HCT116 (cell line): Measurements from ENCODE around the gene IMPDH1. TPM values are rescaled to one million over a fixed set of nuclear protein-coding genes. Genes with fewer than 3 reads are reported as not detected.
A peak's percentile ranks its signal among the peaks of the same experiment; 100 is the strongest.

Experiments used
- ATAC-seq: fragments of 200-7000 bp; cut with Tn5 transposase; 2 replicates; pipeline ENCODE4 v1.9.1; 2020; ENCODE audit warnings: mild to moderate bottlenecking, moderate library complexity
- BruUV-seq: library from RNA; stranded (reverse); fragments of 400-500 nt; replicated peaks from 2 replicates; lab custom pipeline; 2021; lab: Mats Ljungman, UMichigan
- CTCF ChIA-PET: fragments of 300-600 bp; sonication (Branson Sonifier 250); formaldehyde crosslinking; loops from one replicate; lab custom pipeline; 2021; ENCODE audit warnings: antibody characterized with exemption; lab: Charles Lee
- POLR2A ChIA-PET: fragments of 300-600, 350-600 bp; sonication (Branson Sonifier 250); formaldehyde crosslinking; loops from one replicate; lab custom pipeline; 2021; ENCODE audit warnings: antibody characterized with exemption; lab: Charles Lee
- RAD21 ChIA-PET, 2 experiments: fragments of 300-600 bp; sonication (Branson Sonifier 250); formaldehyde crosslinking; loops; one replicate each; lab custom pipeline; 2023; ENCODE audit warnings: low total read pairs in 2 of 2; ENCODE audit not compliant: uncharacterized antibody in 2 of 2, unreplicated experiment in 2 of 2, low non-redundant PET in 1 of 2; lab: Charles Lee
- DNase-seq: peaks from one replicate; pipeline ENCODE4 v3.0.0-alpha.2; 2010; ENCODE audit warnings: low read depth, low spot score
- H2AFZ ChIP-seq: fragments of 200-600 bp; shearing (Covaris generic), sonication (generic); 2 replicates; pipeline ENCODE4 v1.6.1; 2017; ENCODE audit warnings: low read depth, mixed run types, mixed read lengths, antibody characterized with exemption, low read length; ENCODE audit not compliant: poor library complexity, severe bottlenecking
- H3K27ac ChIP-seq: 2 replicates; pipeline ENCODE4 v1.5.1; 2012; ENCODE audit warnings: low read depth, low read length
- H3K27me3 ChIP-seq: fragments of 200-600 bp; sonication (generic); 2 replicates; pipeline ENCODE4 v1.6.1; 2016; ENCODE audit warnings: mixed run types, low read length, mixed read lengths; ENCODE audit not compliant: insufficient read depth
- H3K36me3 ChIP-seq, 2 experiments: fragments of 200-500 bp in 1 of 2; fragments of 200-600 bp in 1 of 2; sonication (Bioruptor generic) in 1 of 2; sonication (generic) in 1 of 2; 2 replicates each; pipeline versions ENCODE4 v1.5.1 to v1.6.1; 2014 to 2016; ENCODE audit warnings: low read length in 2 of 2, inconsistent platforms in 1 of 2, mixed read lengths in 1 of 2, mixed run types in 1 of 2; ENCODE audit not compliant: insufficient read depth in 2 of 2, control insufficient read depth in 1 of 2
- H3K4me1 ChIP-seq, 2 experiments: fragments of 200-600 bp in 1 of 2; sonication (generic) in 1 of 2; 2 replicates each; pipeline versions ENCODE4 v1.5.1 to v1.6.1; 2012 to 2017; ENCODE audit warnings: low read length in 2 of 2, inconsistent platforms in 1 of 2, mild to moderate bottlenecking in 1 of 2, mixed read lengths in 1 of 2, mixed run types in 1 of 2, moderate library complexity in 1 of 2; ENCODE audit not compliant: insufficient read depth in 2 of 2, control insufficient read depth in 1 of 2
- H3K4me2 ChIP-seq: fragments of 200-600 bp; sonication (generic); 2 replicates; pipeline ENCODE4 v1.6.1; 2017; ENCODE audit warnings: mixed run types, low read length, mixed read lengths
- H3K4me3 ChIP-seq, 2 experiments: fragments of 200-600 bp in 1 of 2; sonication (generic) in 1 of 2; replicated peaks in 1 of 2; 2 replicates each; pipeline ENCODE4 v1.5.1; 2011 to 2016; ENCODE audit warnings: low read length in 2 of 2, control low read depth in 1 of 2, low read depth in 1 of 2, mild to moderate bottlenecking in 1 of 2, mixed read lengths in 1 of 2, mixed run types in 1 of 2
- H3K79me2 ChIP-seq: fragments of 200-600 bp; sonication (generic); 2 replicates; pipeline ENCODE4 v1.6.1; 2017; ENCODE audit warnings: mild to moderate bottlenecking, mixed run types, low read length, moderate library complexity, mixed read lengths; ENCODE audit not compliant: insufficient read depth
- H3K9ac ChIP-seq: fragments of 200-600 bp; sonication (generic); 2 replicates; pipeline ENCODE4 v1.6.1; 2016; ENCODE audit warnings: low read length, mixed read lengths
- H3K9me2 ChIP-seq: fragments of 200-600 bp; sonication (generic), shearing (Covaris generic); 2 replicates; pipeline ENCODE4 v1.6.1; 2017; ENCODE audit warnings: mixed run types, mild to moderate bottlenecking, moderate library complexity; ENCODE audit not compliant: insufficient read depth
- H3K9me3 ChIP-seq, 2 experiments: fragments of 200-500 bp in 1 of 2; fragments of 200-600 bp in 1 of 2; sonication (Bioruptor generic) in 1 of 2; sonication (generic) in 1 of 2; 2 replicates each; pipeline ENCODE4 v1.6.1; 2014 to 2017; ENCODE audit warnings: low read length in 2 of 2, mixed read lengths in 2 of 2, inconsistent platforms in 1 of 2, low read depth in 1 of 2, mild to moderate bottlenecking in 1 of 2, mixed run types in 1 of 2, moderate library complexity in 1 of 2; ENCODE audit not compliant: control insufficient read depth in 1 of 2, insufficient read depth in 1 of 2
- H4K20me1 ChIP-seq: fragments of 200-600 bp; sonication (generic), shearing (Covaris generic); 2 replicates; pipeline ENCODE4 v1.6.1; 2017; ENCODE audit warnings: mixed run types, mild to moderate bottlenecking, moderate library complexity; ENCODE audit not compliant: insufficient read depth
- EZH2phosphoT487 ChIP-seq: fragments of 200-600 bp; IDR thresholded peaks from 2 replicates; pipeline ENCODE4 v1.6.1; 2018; ENCODE audit warnings: antibody characterized with exemption, borderline replicate concordance
- SP1 ChIP-seq: IDR thresholded peaks from 2 replicates; pipeline ENCODE4 v1.6.1; 2012; ENCODE audit warnings: low read depth
- intact Hi-C: fragments of 100-400 bp; cut with micrococcal nuclease; formaldehyde crosslinking; loops from 2 replicates; pipeline ENCODE4 v1.10.0; 2022
- total RNA-seq: library from RNA; stranded (reverse); gene quantifications from one replicate; pipeline ENCODE4 v1.2.1, GENCODE V29; 2021; ENCODE audit not compliant: unreplicated experiment
- TF ChIP-seq, protein P1 (sequence below), 3 experiments: fragments of 200-600 bp in 1 of 3; sonication (generic) in 1 of 3; IDR thresholded peaks in 2 of 3; conservative IDR thresholded peaks in 1 of 3; 2 replicates each; pipeline ENCODE4 v1.5.1; 2012 to 2017; ENCODE audit warnings: low read depth in 2 of 3, low read length in 2 of 3, antibody characterized with exemption in 1 of 3, borderline replicate concordance in 1 of 3, control low read depth in 1 of 3, mild to moderate bottlenecking in 1 of 3, mixed read lengths in 1 of 3, mixed run types in 1 of 3, moderate library complexity in 1 of 3; ENCODE audit not compliant: insufficient read depth in 1 of 3

IMPDH1 gene
- total RNA-seq, 1 experiment from 2014 or later: 98.2 TPM

DNA sequence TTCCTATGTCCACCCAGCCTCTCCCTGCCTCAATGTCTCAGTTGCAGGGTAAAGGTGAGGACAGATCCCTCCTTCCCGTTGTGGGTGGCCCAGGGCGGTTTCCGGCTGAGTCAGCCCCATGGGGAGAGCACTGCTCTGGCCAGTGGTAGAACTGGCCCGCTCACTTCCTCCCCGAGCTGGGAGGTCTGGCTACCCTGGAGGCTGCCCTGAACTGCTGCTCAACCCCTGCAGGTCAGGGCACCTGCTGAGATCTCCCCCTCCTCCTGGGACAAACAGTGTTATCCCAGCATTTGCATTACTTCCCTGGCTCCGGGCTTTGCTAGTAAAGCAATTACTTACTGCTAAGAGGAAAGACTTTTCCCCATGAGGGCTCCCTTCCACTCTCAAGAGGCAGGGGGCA, 21.4 kb upstream of the IMPDH1 start:
- H4K20me1 ChIP-seq: no peaks in the 10 kb centered on the region
- H3K4me1 ChIP-seq: peaks cover 0 to 14% of the 10 kb centered on the region in 2 experiments; a peak in 1 of 4 replicates
- intact Hi-C loops: no loop called here
- no peak overlapping the region for H3K4me3 ChIP-seq
- no TSS peak for BruUV-seq
- CTCF ChIA-PET: interaction anchor here (1.7 kb wide), 1 partner anchor 29 kb away, joined by 6 read pairs; no protein-coding TSS in a partner anchor
- H3K9me2 ChIP-seq: no peaks in the 10 kb centered on the region
- no peak overlapping the region for H3K9ac ChIP-seq
- H3K79me2 ChIP-seq: no peaks in the 10 kb centered on the region
- RAD21 ChIA-PET: no interaction called here
- H3K36me3 ChIP-seq: no peaks in the 10 kb centered on the region
- DNase-seq: no peak
- H2AFZ ChIP-seq: no peak overlapping the region
- peak overlapping the region; percentile 34; the same call in 1 of the 2 replicates for H3K4me2 ChIP-seq
- peak; percentile 56 for ATAC-seq
- no peak overlapping the region for H3K27ac ChIP-seq
- no peaks in the 10 kb centered on the region for H3K9me3 ChIP-seq
- TF ChIP-seq SP1 (peak; percentile 33; the same call in 1 of the 2 replicates), EZH2phosphoT487 (no peak)
- POLR2A ChIA-PET: no interaction called here
- no peaks in the 10 kb centered on the region for H3K27me3 ChIP-seq

GRCh38 chr7:128430207-128430606, 20.4 kb upstream of the IMPDH1 start:
- H3K27me3 ChIP-seq: no peaks in the 10 kb centered on the region
- ChIA-PET CTCF (interaction anchor here (1.2 kb wide), 1 partner anchor 31 kb away, joined by 3 read pairs; no protein-coding TSS in a partner anchor), POLR2A (no interaction called here), RAD21 (no interaction called here)
- no TSS peak for BruUV-seq
- no peak overlapping the region for H3K9ac ChIP-seq
- DNase-seq (no peak), ATAC-seq (no peak)
- H3K9me2 ChIP-seq: no peaks in the 10 kb centered on the region
- H3K4me2 ChIP-seq: no peak overlapping the region
- intact Hi-C loops: no loop called here
- H3K36me3 ChIP-seq: no peaks in the 10 kb centered on the region
- no peaks in the 10 kb centered on the region for H3K79me2 ChIP-seq
- H3K4me3 ChIP-seq: no peak overlapping the region
- H3K27ac ChIP-seq: no peak overlapping the region
- no peak overlapping the region for H2AFZ ChIP-seq
- no peaks in the 10 kb centered on the region for H4K20me1 ChIP-seq
- no peaks in the 10 kb centered on the region for H3K9me3 ChIP-seq
- TF ChIP-seq EZH2phosphoT487: no peak
- TF ChIP-seq, protein P1, sequence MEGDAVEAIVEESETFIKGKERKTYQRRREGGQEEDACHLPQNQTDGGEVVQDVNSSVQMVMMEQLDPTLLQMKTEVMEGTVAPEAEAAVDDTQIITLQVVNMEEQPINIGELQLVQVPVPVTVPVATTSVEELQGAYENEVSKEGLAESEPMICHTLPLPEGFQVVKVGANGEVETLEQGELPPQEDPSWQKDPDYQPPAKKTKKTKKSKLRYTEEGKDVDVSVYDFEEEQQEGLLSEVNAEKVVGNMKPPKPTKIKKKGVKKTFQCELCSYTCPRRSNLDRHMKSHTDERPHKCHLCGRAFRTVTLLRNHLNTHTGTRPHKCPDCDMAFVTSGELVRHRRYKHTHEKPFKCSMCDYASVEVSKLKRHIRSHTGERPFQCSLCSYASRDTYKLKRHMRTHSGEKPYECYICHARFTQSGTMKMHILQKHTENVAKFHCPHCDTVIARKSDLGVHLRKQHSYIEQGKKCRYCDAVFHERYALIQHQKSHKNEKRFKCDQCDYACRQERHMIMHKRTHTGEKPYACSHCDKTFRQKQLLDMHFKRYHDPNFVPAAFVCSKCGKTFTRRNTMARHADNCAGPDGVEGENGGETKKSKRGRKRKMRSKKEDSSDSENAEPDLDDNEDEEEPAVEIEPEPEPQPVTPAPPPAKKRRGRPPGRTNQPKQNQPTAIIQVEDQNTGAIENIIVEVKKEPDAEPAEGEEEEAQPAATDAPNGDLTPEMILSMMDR (IDR thresholded peaks at IDR 0.05 in 2 of 3, conservative IDR thresholded peaks at IDR 0.05 in 1 of 3; ENCODE audit: borderline replicate concordance in 1 of 3, insufficient read depth in 1 of 3, low read depth in 2 of 3, low read length in 2 of 3): 0 out of 6 replicates have a peak, but pooled peaks of 1 of the 3 experiments have one; percentile 2
- H3K4me1 ChIP-seq: peaks cover 0 to 17% of the 10 kb centered on the region in 2 experiments; a peak in 1 of 4 replicates
